ENCODE measurements around the gene CYP1A2. TPM values are rescaled to one million over a fixed set of nuclear protein-coding genes. Genes with fewer than 3 reads are reported as not detected.
A peak's percentile ranks its signal among the peaks of the same experiment; 100 is the strongest.

Gene CYP1A2
- total RNA-seq, 2 donors from 2014 or later: not detected

- TF ChIP-seq, protein P1, sequence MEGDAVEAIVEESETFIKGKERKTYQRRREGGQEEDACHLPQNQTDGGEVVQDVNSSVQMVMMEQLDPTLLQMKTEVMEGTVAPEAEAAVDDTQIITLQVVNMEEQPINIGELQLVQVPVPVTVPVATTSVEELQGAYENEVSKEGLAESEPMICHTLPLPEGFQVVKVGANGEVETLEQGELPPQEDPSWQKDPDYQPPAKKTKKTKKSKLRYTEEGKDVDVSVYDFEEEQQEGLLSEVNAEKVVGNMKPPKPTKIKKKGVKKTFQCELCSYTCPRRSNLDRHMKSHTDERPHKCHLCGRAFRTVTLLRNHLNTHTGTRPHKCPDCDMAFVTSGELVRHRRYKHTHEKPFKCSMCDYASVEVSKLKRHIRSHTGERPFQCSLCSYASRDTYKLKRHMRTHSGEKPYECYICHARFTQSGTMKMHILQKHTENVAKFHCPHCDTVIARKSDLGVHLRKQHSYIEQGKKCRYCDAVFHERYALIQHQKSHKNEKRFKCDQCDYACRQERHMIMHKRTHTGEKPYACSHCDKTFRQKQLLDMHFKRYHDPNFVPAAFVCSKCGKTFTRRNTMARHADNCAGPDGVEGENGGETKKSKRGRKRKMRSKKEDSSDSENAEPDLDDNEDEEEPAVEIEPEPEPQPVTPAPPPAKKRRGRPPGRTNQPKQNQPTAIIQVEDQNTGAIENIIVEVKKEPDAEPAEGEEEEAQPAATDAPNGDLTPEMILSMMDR (IDR thresholded peaks at IDR 0.05): no peak
- H3K4me1 ChIP-seq: peaks cover 0 to 42% of the 10 kb centered on the region in 2 donors
- H3K27ac ChIP-seq: peak overlapping the region; percentile 72 to 80
- no peaks in the 10 kb centered on the region for H3K9me3 ChIP-seq
- DNase-seq (ENCODE audit: low spot score): no peak
- H3K27me3 ChIP-seq: no peaks in the 10 kb centered on the region
- peaks cover 39% of the 10 kb centered on the region for H3K36me3 ChIP-seq
- H3K4me3 ChIP-seq: no peak overlapping the region
These were observed 50.7 kb downstream of the CYP1A2 start for GRCh38 chr15:74799255-74799855.

GRCh38 chr15:74799856-74800558 is 51.4 kb downstream of the CYP1A2 start:
- Histone ChIP-seq H3K27ac (peak overlapping the region; percentile 72 to 80), H3K36me3 (peaks cover 39% of the 10 kb centered on the region), H3K4me1 (peaks cover 0 to 35% of the 10 kb centered on the region in 2 donors), H3K27me3 (no peaks in the 10 kb centered on the region), H3K4me3 (no peak overlapping the region), H3K9me3 (no peaks in the 10 kb centered on the region)
- peak; percentile 83 for DNase-seq (ENCODE audit: low spot score)
- TF ChIP-seq, protein P1 (IDR thresholded peaks at IDR 0.05): peak; percentile 96 to 98

GRCh38 chr15:74800559-74801094 is 52.0 kb downstream of the CYP1A2 start:
- TF ChIP-seq, protein P1 (IDR thresholded peaks at IDR 0.05): no peak
- H3K27me3 ChIP-seq: no peaks in the 10 kb centered on the region
- H3K4me3 ChIP-seq: no peak overlapping the region
- H3K4me1 ChIP-seq: peaks cover 0 to 35% of the 10 kb centered on the region in 2 donors
- peaks cover 39% of the 10 kb centered on the region for H3K36me3 ChIP-seq
- peak overlapping the region; percentile 72 to 80 for H3K27ac ChIP-seq
- DNase-seq (ENCODE audit: low spot score): no peak
- no peaks in the 10 kb centered on the region for H3K9me3 ChIP-seq

DNA sequence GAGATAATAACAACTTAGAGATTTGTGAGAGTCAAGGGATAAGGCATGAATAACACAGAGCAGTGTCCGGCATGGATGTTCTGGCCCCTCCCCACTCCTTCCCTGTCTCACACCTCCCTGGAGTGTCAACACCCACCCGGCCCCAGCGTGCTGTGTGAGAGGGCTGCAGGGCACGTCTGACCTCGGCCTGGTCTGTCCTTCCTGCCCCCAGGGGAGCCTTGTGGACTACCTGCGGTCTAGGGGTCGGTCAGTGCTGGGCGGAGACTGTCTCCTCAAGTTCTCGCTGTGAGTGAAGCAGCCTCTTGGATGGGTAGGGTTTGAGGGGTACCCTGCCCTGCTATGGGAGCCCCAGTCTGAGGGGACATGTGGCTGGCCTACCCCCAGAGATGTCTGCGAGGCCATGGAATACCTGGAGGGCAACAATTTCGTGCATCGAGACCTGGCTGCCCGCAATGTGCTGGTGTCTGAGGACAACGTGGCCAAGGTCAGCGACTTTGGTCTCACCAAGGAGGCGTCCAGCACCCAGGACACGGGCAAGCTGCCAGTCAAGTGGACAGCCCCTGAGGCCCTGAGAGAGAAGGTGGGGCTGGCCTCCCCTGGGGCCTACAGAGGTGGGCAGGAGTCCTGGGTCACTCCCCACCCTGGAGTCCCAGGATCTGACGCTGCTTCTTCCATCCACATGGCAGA is 52.8 kb downstream of the CYP1A2 start:
- peak overlapping the region in 1 of 2 donors; percentile 80 for H3K27ac ChIP-seq
- no peaks in the 10 kb centered on the region for H3K27me3 ChIP-seq
- peaks cover 0 to 35% of the 10 kb centered on the region in 2 donors for H3K4me1 ChIP-seq
- no peak overlapping the region for H3K4me3 ChIP-seq
- H3K9me3 ChIP-seq: no peaks in the 10 kb centered on the region
- peaks cover 39% of the 10 kb centered on the region for H3K36me3 ChIP-seq
- TF ChIP-seq, protein P1 (IDR thresholded peaks at IDR 0.05): no peak
- DNase-seq (ENCODE audit: low spot score): no peak

- Histone ChIP-seq H3K4me3 (no peak overlapping the region), H3K27me3 (no peaks in the 10 kb centered on the region), H3K4me1 (peaks cover 0 to 35% of the 10 kb centered on the region in 2 donors), H3K27ac (peak overlapping the region in 1 of 2 donors; percentile 80), H3K9me3 (no peaks in the 10 kb centered on the region), H3K36me3 (peaks cover 39% of the 10 kb centered on the region)
- no peak for DNase-seq (ENCODE audit: low spot score)
- TF ChIP-seq, protein P1 (IDR thresholded peaks at IDR 0.05): no peak
These were observed 53.6 kb downstream of the CYP1A2 start for GRCh38 chr15:74802290-74802689.

All from right atrium auricular region (tissue), 2 donors.